Measurements from ENCODE around the gene CDH4. TPM values are rescaled to one million over a fixed set of nuclear protein-coding genes. Genes with fewer than 3 reads are reported as not detected.

Gene CDH4
- total RNA-seq, 1 experiment from 2014 or later: 5.3 TPM

GRCh38 chr20:61896058-61896961 is 644.2 kb downstream of the CDH4 start (continued):
- TF ChIP-seq, protein P1, sequence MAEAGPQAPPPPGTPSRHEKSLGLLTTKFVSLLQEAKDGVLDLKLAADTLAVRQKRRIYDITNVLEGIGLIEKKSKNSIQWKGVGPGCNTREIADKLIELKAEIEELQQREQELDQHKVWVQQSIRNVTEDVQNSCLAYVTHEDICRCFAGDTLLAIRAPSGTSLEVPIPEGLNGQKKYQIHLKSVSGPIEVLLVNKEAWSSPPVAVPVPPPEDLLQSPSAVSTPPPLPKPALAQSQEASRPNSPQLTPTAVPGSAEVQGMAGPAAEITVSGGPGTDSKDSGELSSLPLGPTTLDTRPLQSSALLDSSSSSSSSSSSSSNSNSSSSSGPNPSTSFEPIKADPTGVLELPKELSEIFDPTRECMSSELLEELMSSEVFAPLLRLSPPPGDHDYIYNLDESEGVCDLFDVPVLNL (CRISPR knock-in tag; IDR thresholded peaks at IDR 0.05; ENCODE audit: borderline replicate concordance, low read depth): no peak
- TF ChIP-seq, protein P2, sequence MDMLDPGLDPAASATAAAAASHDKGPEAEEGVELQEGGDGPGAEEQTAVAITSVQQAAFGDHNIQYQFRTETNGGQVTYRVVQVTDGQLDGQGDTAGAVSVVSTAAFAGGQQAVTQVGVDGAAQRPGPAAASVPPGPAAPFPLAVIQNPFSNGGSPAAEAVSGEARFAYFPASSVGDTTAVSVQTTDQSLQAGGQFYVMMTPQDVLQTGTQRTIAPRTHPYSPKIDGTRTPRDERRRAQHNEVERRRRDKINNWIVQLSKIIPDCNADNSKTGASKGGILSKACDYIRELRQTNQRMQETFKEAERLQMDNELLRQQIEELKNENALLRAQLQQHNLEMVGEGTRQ (CRISPR knock-in tag; IDR thresholded peaks at IDR 0.05): no peak
- TF ChIP-seq SP1 (CRISPR knock-in tag; conservative IDR thresholded peaks at IDR 0.05) (no peak), ZNF423 (CRISPR knock-in tag; IDR thresholded peaks at IDR 0.05) (peak; percentile 51; the same call in 1 of the 2 replicates), ATF3 (CRISPR knock-in tag; conservative IDR thresholded peaks at IDR 0.05) (no peak)

- no peaks in the 10 kb centered on the region for H3K36me3 Mint-ChIP-seq
- no peak overlapping the region for H3K27ac Mint-ChIP-seq
- DNase-seq (ENCODE audit: low spot score) (no peak), ATAC-seq (no peak)
- ChIA-PET POLR2A (no interaction called here), CTCF (interaction anchor here (1.4 to 1.6 kb wide), 2 partner anchors 10 to 22 kb away, joined by 3 to 4 read pairs; no protein-coding TSS in a partner anchor)
- H3K27me3 Mint-ChIP-seq (ENCODE audit: low read depth): peaks cover 9% of the 10 kb centered on the region
- H3K4me1 Mint-ChIP-seq: no peaks in the 10 kb centered on the region
- no peak for TF ChIP-seq ZBTB43 (CRISPR knock-in tag; IDR thresholded peaks at IDR 0.05)
- TF ChIP-seq GTF2I (CRISPR knock-in tag; conservative IDR thresholded peaks at IDR 0.05): no peak
- no peak for TF ChIP-seq USF1 (CRISPR knock-in tag; IDR thresholded peaks at IDR 0.05)
- TF ChIP-seq, protein P3, sequence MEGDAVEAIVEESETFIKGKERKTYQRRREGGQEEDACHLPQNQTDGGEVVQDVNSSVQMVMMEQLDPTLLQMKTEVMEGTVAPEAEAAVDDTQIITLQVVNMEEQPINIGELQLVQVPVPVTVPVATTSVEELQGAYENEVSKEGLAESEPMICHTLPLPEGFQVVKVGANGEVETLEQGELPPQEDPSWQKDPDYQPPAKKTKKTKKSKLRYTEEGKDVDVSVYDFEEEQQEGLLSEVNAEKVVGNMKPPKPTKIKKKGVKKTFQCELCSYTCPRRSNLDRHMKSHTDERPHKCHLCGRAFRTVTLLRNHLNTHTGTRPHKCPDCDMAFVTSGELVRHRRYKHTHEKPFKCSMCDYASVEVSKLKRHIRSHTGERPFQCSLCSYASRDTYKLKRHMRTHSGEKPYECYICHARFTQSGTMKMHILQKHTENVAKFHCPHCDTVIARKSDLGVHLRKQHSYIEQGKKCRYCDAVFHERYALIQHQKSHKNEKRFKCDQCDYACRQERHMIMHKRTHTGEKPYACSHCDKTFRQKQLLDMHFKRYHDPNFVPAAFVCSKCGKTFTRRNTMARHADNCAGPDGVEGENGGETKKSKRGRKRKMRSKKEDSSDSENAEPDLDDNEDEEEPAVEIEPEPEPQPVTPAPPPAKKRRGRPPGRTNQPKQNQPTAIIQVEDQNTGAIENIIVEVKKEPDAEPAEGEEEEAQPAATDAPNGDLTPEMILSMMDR (IDR thresholded peaks at IDR 0.05): no peak
- TF ChIP-seq ZBTB21 (CRISPR knock-in tag; IDR thresholded peaks at IDR 0.05; ENCODE audit: borderline replicate concordance): no peak
- no peak for TF ChIP-seq ZNF138 (CRISPR knock-in tag; conservative IDR thresholded peaks at IDR 0.05)
- no peak for TF ChIP-seq E2F1 (CRISPR knock-in tag; IDR thresholded peaks at IDR 0.05)
- no peak for TF ChIP-seq ZNF671 (CRISPR knock-in tag; IDR thresholded peaks at IDR 0.05)
- TF ChIP-seq, protein P4, sequence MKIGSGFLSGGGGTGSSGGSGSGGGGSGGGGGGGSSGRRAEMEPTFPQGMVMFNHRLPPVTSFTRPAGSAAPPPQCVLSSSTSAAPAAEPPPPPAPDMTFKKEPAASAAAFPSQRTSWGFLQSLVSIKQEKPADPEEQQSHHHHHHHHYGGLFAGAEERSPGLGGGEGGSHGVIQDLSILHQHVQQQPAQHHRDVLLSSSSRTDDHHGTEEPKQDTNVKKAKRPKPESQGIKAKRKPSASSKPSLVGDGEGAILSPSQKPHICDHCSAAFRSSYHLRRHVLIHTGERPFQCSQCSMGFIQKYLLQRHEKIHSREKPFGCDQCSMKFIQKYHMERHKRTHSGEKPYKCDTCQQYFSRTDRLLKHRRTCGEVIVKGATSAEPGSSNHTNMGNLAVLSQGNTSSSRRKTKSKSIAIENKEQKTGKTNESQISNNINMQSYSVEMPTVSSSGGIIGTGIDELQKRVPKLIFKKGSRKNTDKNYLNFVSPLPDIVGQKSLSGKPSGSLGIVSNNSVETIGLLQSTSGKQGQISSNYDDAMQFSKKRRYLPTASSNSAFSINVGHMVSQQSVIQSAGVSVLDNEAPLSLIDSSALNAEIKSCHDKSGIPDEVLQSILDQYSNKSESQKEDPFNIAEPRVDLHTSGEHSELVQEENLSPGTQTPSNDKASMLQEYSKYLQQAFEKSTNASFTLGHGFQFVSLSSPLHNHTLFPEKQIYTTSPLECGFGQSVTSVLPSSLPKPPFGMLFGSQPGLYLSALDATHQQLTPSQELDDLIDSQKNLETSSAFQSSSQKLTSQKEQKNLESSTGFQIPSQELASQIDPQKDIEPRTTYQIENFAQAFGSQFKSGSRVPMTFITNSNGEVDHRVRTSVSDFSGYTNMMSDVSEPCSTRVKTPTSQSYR (CRISPR knock-in tag; IDR thresholded peaks at IDR 0.05): no peak
- H3K9me3 Mint-ChIP-seq: no peaks in the 10 kb centered on the region
- no peak overlapping the region for H3K4me3 Mint-ChIP-seq
Measured at GRCh38 chr20:61897401-61898295, 645.6 kb downstream of the CDH4 start.
